ENCODE results near the gene ACTRT2. TPM values are rescaled to one million over a fixed set of nuclear protein-coding genes. Genes with fewer than 3 reads are reported as not detected.

ACTRT2 gene
- total RNA-seq, 2 experiments from 2014 or later = not detected

DNA sequence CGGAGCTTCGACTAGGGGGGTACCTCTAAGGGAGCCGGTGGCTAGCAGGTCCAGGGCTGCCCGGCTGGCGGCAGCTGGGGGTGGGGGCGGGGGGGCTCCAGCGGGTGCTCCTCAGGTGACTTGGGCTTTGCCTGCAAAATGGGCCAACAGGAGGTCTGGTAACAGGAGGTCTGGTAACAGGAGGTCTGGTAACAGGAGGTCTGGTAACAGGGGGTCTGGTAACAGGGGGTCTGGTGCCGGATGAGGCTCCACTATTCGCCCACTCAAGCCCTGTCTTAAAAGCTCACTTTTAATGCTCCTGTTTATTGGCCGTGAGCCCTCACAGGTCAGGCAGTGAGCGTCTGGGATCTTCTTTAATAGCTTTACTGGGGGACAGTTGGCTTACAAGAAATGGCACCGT is 40.4 kb upstream of the ACTRT2 start:
- Mint-ChIP-seq H3K4me3 (no peak overlapping the region), H3K9me3 (no peaks in the 10 kb centered on the region), H3K4me1 (no peaks in the 10 kb centered on the region), H3K27me3 (no peaks in the 10 kb centered on the region), H3K36me3 (no peaks in the 10 kb centered on the region), H3K27ac (no peak overlapping the region)
- DNase-seq = no peak

GRCh38 chr1:2981388-2981787 is 39.9 kb upstream of the ACTRT2 start:
- no peak for DNase-seq
- Mint-ChIP-seq H3K4me1 (no peaks in the 10 kb centered on the region), H3K27me3 (no peaks in the 10 kb centered on the region), H3K27ac (no peak overlapping the region), H3K36me3 (no peaks in the 10 kb centered on the region), H3K9me3 (no peaks in the 10 kb centered on the region), H3K4me3 (no peak overlapping the region)

GRCh38 chr1:2981981-2982614 is 39.2 kb upstream of the ACTRT2 start:
- no peak overlapping the region for H3K4me3 Mint-ChIP-seq
- H3K27me3 Mint-ChIP-seq = no peaks in the 10 kb centered on the region
- H3K27ac Mint-ChIP-seq = no peak overlapping the region
- DNase-seq = no peak
- no peaks in the 10 kb centered on the region for H3K4me1 Mint-ChIP-seq
- H3K9me3 Mint-ChIP-seq = no peaks in the 10 kb centered on the region
- no peaks in the 10 kb centered on the region for H3K36me3 Mint-ChIP-seq

GRCh38 chr1:2982615-2983318 is 38.5 kb upstream of the ACTRT2 start:
- H3K27me3 Mint-ChIP-seq = no peaks in the 10 kb centered on the region
- H3K27ac Mint-ChIP-seq = no peak overlapping the region
- no peaks in the 10 kb centered on the region for H3K9me3 Mint-ChIP-seq
- H3K4me1 Mint-ChIP-seq = no peaks in the 10 kb centered on the region
- DNase-seq = no peak
- H3K36me3 Mint-ChIP-seq = no peaks in the 10 kb centered on the region
- no peak overlapping the region for H3K4me3 Mint-ChIP-seq

DNA sequence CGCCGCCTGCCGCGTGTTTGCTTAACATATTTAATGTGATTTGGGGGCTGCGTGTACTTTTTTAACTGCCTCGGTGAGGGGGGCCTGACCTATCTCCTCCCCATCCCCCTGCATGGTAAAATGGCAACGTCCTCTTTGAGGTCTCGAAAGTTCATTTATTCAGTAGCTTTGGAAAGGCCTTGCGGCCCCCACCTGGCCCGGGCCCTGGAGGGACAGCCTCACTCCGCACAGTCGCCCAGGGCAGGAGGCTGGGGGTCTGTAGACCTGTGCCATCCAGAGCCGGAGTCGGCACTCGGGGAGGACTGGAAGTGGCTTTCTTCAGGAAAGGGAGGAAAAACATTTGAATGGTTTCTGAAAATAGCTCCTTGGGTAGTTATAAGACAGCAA is 38.0 kb upstream of the ACTRT2 start:
- no peak for DNase-seq
- Mint-ChIP-seq H3K36me3 (no peaks in the 10 kb centered on the region), H3K27ac (no peak overlapping the region)

GRCh38 chr1:2983706-2984398 is 37.4 kb upstream of the ACTRT2 start:
- no peaks in the 10 kb centered on the region for H3K9me3 Mint-ChIP-seq
- H3K27me3 Mint-ChIP-seq = no peaks in the 10 kb centered on the region
- no peaks in the 10 kb centered on the region for H3K36me3 Mint-ChIP-seq
- H3K4me3 Mint-ChIP-seq = no peak overlapping the region
- no peak overlapping the region for H3K27ac Mint-ChIP-seq
- no peaks in the 10 kb centered on the region for H3K4me1 Mint-ChIP-seq
- DNase-seq = no peak

More for the DNA sequence above, 38.0 kb upstream of the ACTRT2 start:
- H3K27me3 Mint-ChIP-seq = no peaks in the 10 kb centered on the region
- H3K4me3 Mint-ChIP-seq = no peak overlapping the region
- no peaks in the 10 kb centered on the region for H3K9me3 Mint-ChIP-seq
- no peaks in the 10 kb centered on the region for H3K4me1 Mint-ChIP-seq

DNA sequence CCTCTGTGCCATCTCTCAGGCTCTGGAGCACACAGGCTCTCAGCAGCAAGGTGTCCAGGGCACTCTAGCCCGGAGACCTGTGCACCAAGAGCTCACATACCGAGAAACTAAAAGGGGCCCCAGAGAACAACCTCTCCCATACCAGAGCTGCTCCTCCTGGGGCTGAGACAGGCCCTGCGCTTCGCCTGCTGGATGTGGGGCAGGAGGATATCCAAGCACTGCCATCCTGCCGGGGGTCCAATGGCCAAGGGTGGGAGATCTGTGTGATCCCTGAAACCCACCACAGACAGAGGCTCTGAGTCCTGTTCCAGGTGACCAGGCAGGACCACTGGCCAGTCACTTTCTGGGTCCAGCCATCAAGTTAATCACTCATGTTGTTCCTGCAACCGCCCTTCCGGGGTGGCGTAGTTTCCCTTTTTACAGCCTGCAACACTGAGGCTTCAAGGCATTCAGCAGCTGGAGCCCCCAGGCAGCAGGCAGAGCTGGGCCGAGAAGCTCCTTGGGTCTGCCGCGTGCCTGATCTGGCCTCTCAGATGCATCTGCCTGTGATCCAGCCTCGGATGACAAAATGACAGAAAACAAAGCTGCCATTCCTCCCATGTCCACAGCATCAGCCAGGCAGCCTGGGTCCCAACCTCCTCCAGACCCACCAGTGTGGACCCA is 36.7 kb upstream of the ACTRT2 start:
- Mint-ChIP-seq H3K36me3 (no peaks in the 10 kb centered on the region), H3K4me3 (no peak overlapping the region), H3K27me3 (no peaks in the 10 kb centered on the region), H3K9me3 (no peaks in the 10 kb centered on the region), H3K4me1 (no peaks in the 10 kb centered on the region), H3K27ac (no peak overlapping the region)
- no peak for DNase-seq

GRCh38 chr1:2985067-2985561 is 36.2 kb upstream of the ACTRT2 start:
- H3K27me3 Mint-ChIP-seq = no peaks in the 10 kb centered on the region
- no peak for DNase-seq
- no peaks in the 10 kb centered on the region for H3K36me3 Mint-ChIP-seq
- H3K27ac Mint-ChIP-seq = no peak overlapping the region
- H3K4me1 Mint-ChIP-seq = no peaks in the 10 kb centered on the region
- no peaks in the 10 kb centered on the region for H3K9me3 Mint-ChIP-seq
- no peak overlapping the region for H3K4me3 Mint-ChIP-seq

GRCh38 chr1:2985694-2986548 is 35.3 kb upstream of the ACTRT2 start:
- H3K27me3 Mint-ChIP-seq = no peaks in the 10 kb centered on the region
- no peaks in the 10 kb centered on the region for H3K36me3 Mint-ChIP-seq
- no peak overlapping the region for H3K4me3 Mint-ChIP-seq
- no peaks in the 10 kb centered on the region for H3K9me3 Mint-ChIP-seq
- H3K4me1 Mint-ChIP-seq = no peaks in the 10 kb centered on the region
- no peak for DNase-seq
- no peak overlapping the region for H3K27ac Mint-ChIP-seq

DNA sequence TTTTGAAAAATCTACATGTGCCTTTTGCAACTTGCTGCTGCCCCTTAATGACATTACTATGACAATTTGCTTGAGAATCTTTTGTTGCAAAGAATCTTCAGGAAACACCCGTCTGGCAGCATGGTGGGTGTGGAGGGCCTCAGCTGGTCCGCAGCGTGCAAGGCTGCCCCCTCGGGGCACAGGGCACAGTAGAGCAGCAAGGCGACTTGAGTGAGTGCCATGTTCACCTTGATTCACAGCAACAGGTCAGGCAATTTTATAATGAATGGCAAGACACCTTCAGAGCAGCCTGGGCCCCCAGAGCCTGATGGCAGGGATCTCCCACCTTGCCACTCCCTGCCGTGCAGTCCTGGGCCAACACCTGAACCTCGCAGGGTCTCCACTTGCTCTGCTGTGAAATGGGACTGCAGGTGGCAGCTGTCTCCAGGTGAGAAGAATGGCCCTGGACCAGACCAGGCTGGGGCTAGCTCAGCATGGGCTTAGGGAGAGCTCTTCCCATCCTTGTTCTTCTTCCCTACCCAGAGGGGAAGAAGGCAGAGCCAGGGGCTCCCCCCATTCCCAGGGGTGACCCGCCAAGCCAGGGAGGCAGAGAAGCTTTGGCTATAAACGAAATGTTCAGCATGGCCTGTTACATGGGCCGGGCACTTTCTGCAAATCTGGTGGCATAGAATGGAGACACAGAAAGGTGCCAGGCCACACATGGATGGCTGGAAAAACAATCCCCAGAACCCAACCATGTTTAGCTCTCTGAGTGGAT is 34.5 kb upstream of the ACTRT2 start:
- DNase-seq = no peak
- no peaks in the 10 kb centered on the region for H3K36me3 Mint-ChIP-seq
- no peak overlapping the region for H3K4me3 Mint-ChIP-seq
- no peaks in the 10 kb centered on the region for H3K4me1 Mint-ChIP-seq
- H3K9me3 Mint-ChIP-seq = no peaks in the 10 kb centered on the region
- H3K27me3 Mint-ChIP-seq = no peaks in the 10 kb centered on the region
- no peak overlapping the region for H3K27ac Mint-ChIP-seq

- Mint-ChIP-seq H3K36me3 (no peaks in the 10 kb centered on the region), H3K9me3 (peaks cover 2% of the 10 kb centered on the region), H3K27me3 (no peaks in the 10 kb centered on the region), H3K27ac (no peak overlapping the region), H3K4me3 (no peak overlapping the region), H3K4me1 (no peaks in the 10 kb centered on the region)
- no peak for DNase-seq
These were observed 33.5 kb upstream of the ACTRT2 start for GRCh38 chr1:2987773-2988172.

DNA sequence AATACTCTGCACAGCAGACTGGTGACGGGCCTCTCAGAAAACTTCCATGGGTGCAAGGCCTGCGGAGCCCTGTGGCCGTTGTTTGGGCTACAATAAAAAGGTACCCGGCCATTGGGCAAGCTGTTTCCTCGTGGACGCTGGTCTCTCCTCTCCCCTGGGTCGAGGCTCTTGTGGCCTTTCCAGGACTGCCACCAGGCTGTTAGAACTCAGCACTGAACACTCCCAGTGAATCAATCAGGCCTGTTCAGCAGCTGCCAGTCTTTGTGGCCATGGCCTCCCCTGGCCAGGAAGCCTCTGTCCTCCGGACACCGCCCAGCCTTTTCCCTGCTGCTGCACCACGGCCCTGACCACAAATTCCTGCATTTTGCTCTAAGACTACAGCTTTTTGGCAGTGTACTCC is 33.0 kb upstream of the ACTRT2 start:
- no peaks in the 10 kb centered on the region for H3K36me3 Mint-ChIP-seq
- DNase-seq = no peak
- H3K4me3 Mint-ChIP-seq = no peak overlapping the region
- peaks cover 6% of the 10 kb centered on the region for H3K9me3 Mint-ChIP-seq
- H3K4me1 Mint-ChIP-seq = no peaks in the 10 kb centered on the region
- no peak overlapping the region for H3K27ac Mint-ChIP-seq
- H3K27me3 Mint-ChIP-seq = no peaks in the 10 kb centered on the region

GRCh38 chr1:2989185-2989584 is 32.1 kb upstream of the ACTRT2 start:
- Mint-ChIP-seq H3K27me3 (no peaks in the 10 kb centered on the region), H3K4me1 (no peaks in the 10 kb centered on the region), H3K36me3 (no peaks in the 10 kb centered on the region), H3K9me3 (peaks cover 10% of the 10 kb centered on the region), H3K4me3 (no peak overlapping the region), H3K27ac (no peak overlapping the region)
- DNase-seq = no peak

DNA sequence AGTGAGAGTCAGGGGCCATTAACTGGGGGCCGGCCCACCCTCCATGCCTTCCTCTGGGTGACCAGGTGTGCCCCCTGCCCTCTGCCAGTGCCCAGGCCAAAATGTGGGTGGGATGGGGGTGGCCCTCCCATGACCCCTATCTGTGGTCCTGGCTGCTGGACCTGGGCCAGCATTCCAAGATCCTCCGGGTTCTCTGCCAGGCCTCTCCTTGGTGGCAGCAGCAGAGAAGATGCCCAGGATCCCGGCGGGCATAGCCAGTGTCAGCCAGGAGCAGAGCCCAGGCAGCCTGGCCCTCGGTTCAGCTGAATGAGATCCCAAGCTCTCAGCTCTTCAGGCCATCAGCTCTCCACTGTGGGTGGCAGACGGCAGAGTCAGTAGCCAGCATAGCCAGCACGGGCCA is 31.3 kb upstream of the ACTRT2 start:
- Mint-ChIP-seq H3K36me3 (no peaks in the 10 kb centered on the region), H3K27ac (no peak overlapping the region), H3K4me3 (no peak overlapping the region), H3K9me3 (peaks cover 12% of the 10 kb centered on the region), H3K27me3 (no peaks in the 10 kb centered on the region), H3K4me1 (no peaks in the 10 kb centered on the region)
- DNase-seq = no peak
